Ishikawa (cell line): Measurements from ENCODE around the gene PCSK2.

ENCODE experiments used
- CREB1 ChIP-seq: IDR thresholded peaks from 2 replicates; pipeline ENCODE4 v1.6.1; 2012; ENCODE audit warnings: low read depth
- EP300 ChIP-seq: IDR thresholded peaks from 2 replicates; pipeline ENCODE4 v1.6.1; 2012; ENCODE audit warnings: borderline replicate concordance
- NFIC ChIP-seq: IDR thresholded peaks from 2 replicates; pipeline ENCODE4 v1.6.1; 2012
- RAD21 ChIP-seq: IDR thresholded peaks from 2 replicates; pipeline ENCODE4 v1.6.1; 2012; ENCODE audit warnings: low read depth
- TAF1 ChIP-seq: IDR thresholded peaks from 2 replicates; pipeline ENCODE4 v1.6.1; 2012; ENCODE audit warnings: low read depth, mild to moderate bottlenecking
- TEAD4 ChIP-seq: IDR thresholded peaks from 2 replicates; pipeline ENCODE4 v1.6.1; 2012
- TF ChIP-seq, protein P1 (sequence below): IDR thresholded peaks from 2 replicates; pipeline ENCODE4 v1.6.1; 2012; ENCODE audit warnings: low read depth, mild to moderate bottlenecking

DNA sequence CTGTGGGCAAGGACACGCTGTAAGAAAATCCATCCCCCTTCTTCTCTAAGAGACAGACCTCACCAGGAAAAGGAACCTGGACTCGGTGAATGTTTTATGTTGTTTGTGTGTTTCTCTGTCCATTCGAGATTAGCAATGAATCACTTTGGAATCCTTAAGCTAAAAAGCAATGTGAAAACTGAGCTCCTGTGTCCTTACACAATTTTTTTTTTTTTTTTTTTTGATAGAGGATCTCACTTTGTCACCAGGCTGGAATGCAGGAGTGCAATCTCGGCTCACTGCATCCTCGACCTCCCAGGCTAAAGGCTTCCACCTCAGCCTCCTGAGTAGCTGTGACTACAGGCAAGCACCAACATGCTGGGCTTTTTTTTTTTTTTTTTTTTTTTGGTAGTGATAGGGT, 272.2 kb downstream of the PCSK2 start:
- TF ChIP-seq CREB1 (no peak), TEAD4 (no peak), EP300 (no peak), TAF1 (no peak), NFIC (no peak), RAD21 (no peak)
- TF ChIP-seq, protein P1, sequence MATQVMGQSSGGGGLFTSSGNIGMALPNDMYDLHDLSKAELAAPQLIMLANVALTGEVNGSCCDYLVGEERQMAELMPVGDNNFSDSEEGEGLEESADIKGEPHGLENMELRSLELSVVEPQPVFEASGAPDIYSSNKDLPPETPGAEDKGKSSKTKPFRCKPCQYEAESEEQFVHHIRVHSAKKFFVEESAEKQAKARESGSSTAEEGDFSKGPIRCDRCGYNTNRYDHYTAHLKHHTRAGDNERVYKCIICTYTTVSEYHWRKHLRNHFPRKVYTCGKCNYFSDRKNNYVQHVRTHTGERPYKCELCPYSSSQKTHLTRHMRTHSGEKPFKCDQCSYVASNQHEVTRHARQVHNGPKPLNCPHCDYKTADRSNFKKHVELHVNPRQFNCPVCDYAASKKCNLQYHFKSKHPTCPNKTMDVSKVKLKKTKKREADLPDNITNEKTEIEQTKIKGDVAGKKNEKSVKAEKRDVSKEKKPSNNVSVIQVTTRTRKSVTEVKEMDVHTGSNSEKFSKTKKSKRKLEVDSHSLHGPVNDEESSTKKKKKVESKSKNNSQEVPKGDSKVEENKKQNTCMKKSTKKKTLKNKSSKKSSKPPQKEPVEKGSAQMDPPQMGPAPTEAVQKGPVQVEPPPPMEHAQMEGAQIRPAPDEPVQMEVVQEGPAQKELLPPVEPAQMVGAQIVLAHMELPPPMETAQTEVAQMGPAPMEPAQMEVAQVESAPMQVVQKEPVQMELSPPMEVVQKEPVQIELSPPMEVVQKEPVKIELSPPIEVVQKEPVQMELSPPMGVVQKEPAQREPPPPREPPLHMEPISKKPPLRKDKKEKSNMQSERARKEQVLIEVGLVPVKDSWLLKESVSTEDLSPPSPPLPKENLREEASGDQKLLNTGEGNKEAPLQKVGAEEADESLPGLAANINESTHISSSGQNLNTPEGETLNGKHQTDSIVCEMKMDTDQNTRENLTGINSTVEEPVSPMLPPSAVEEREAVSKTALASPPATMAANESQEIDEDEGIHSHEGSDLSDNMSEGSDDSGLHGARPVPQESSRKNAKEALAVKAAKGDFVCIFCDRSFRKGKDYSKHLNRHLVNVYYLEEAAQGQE, result no peak
